Neural crest cell (in vitro differentiated cells): ENCODE data around the gene PFAS. TPM values are rescaled to one million over a fixed set of nuclear protein-coding genes. Genes with fewer than 3 reads are reported as not detected.
"Not testable (repeated sequence)": the region's sequence is repeated elsewhere in the genome, so short reads cannot be mapped to it uniquely, and the experiment has no call there.

Experiments used
- DNase-seq: peaks from one replicate; pipeline ENCODE4 v3.0.0; 2021; ENCODE audit warnings: low read depth, mixed read lengths, low spot score
- H3K27ac Mint-ChIP-seq: one replicate; pipeline ENCODE4 v1.8.0; 2021; ENCODE audit warnings: mild to moderate bottlenecking, mixed read lengths; ENCODE audit not compliant: unreplicated experiment
- H3K27me3 Mint-ChIP-seq: 2 replicates; pipeline ENCODE4 v1.8.0; 2021; ENCODE audit warnings: low read depth, mild to moderate bottlenecking, mixed read lengths
- H3K36me3 Mint-ChIP-seq: 2 replicates; pipeline ENCODE4 v1.8.0; 2021; ENCODE audit warnings: low read depth, mild to moderate bottlenecking, mixed read lengths
- H3K4me1 Mint-ChIP-seq: 2 replicates; pipeline ENCODE4 v1.8.0; 2021; ENCODE audit warnings: mixed read lengths
- H3K4me3 Mint-ChIP-seq: one replicate; pipeline ENCODE4 v1.8.0; 2021; ENCODE audit warnings: mild to moderate bottlenecking, mixed read lengths
- H3K9me3 Mint-ChIP-seq: 2 replicates; pipeline ENCODE4 v1.8.0; 2021; ENCODE audit warnings: mixed read lengths
- CTCF ChIP-seq: fragments of 200-600 bp; sonication (generic); conservative IDR thresholded peaks from 2 replicates; pipeline ENCODE4 v1.5.0; 2021; ENCODE audit warnings: antibody characterized with exemption, mild to moderate bottlenecking
- total RNA-seq: library from RNA; stranded (reverse); gene quantifications from 2 replicates; pipeline ENCODE4 v1.2.1, GENCODE V29; 2021

Gene PFAS
- total RNA-seq, 1 donor from 2014 or later: 201 TPM

- H3K4me3 Mint-ChIP-seq: no peak overlapping the region
- H3K9me3 Mint-ChIP-seq: no peaks in the 10 kb centered on the region
- H3K4me1 Mint-ChIP-seq: no peaks in the 10 kb centered on the region
- DNase-seq: no peak
- no peak for TF ChIP-seq CTCF
- H3K27ac Mint-ChIP-seq: peak overlapping the region; percentile 82
- peaks cover 12% of the 10 kb centered on the region for H3K36me3 Mint-ChIP-seq
- H3K27me3 Mint-ChIP-seq: no peaks in the 10 kb centered on the region
Observed at GRCh38 chr17:8237175-8237574, 11.9 kb upstream of the PFAS start.

DNA sequence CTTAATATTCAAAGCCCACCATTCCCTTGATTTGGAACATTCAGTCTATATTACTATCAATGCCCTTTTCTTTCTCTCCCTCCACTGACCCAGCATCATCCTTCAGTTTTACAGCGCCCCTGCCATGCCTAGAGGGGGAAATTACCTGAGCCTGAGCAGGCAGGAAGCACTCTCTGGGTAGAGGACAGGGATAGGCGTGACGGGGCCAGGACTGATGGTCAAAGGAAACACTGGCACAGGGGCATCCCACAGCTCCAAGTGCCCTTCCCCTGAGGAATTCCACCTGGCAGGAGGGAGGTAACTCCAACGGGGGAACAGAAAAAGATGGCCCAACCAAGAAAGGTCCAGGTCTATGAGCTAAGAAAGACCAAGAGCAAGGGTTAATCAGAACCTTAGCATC, 11.2 kb upstream of the PFAS start:
- no peaks in the 10 kb centered on the region for H3K9me3 Mint-ChIP-seq
- TF ChIP-seq CTCF: no peak
- no peaks in the 10 kb centered on the region for H3K4me1 Mint-ChIP-seq
- DNase-seq: no peak
- H3K27ac Mint-ChIP-seq: no peak overlapping the region
- H3K27me3 Mint-ChIP-seq: no peaks in the 10 kb centered on the region
- peaks cover 10% of the 10 kb centered on the region for H3K36me3 Mint-ChIP-seq
- no peak overlapping the region for H3K4me3 Mint-ChIP-seq

GRCh38 chr17:8243827-8244226, 5.3 kb upstream of the PFAS start:
- no peak for DNase-seq
- no peak overlapping the region for H3K27ac Mint-ChIP-seq
- peaks cover 8% of the 10 kb centered on the region for H3K36me3 Mint-ChIP-seq
- H3K27me3 Mint-ChIP-seq: no peaks in the 10 kb centered on the region
- peaks cover 7% of the 10 kb centered on the region for H3K4me1 Mint-ChIP-seq
- H3K4me3 Mint-ChIP-seq: peak overlapping the region; percentile 38
- no peaks in the 10 kb centered on the region for H3K9me3 Mint-ChIP-seq
- TF ChIP-seq CTCF: no peak

DNA sequence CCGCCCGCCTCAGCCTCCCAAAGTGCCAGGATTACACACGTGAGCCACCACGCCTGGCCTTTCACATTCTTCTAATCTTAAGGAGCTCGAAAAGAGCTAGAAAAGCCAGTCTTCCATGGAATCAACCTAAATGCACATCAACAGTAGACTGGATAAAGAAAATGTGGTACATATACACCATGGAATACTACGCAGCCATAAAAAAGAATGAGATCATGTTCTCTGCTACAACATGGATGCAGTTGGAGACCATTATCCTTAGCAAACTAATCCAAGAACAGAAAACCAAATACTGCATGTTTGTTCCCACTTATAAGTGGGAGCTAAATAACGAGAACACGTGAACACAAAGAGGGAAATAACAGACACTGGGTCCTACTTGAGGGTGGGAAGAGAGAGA, 4.3 kb upstream of the PFAS start:
- TF ChIP-seq CTCF: no peak
- no peak for DNase-seq
- Mint-ChIP-seq H3K9me3 (no peaks in the 10 kb centered on the region), H3K4me1 (peaks cover 14% of the 10 kb centered on the region), H3K27ac (no peak overlapping the region), H3K27me3 (no peaks in the 10 kb centered on the region), H3K36me3 (peaks cover 7% of the 10 kb centered on the region), H3K4me3 (no peak overlapping the region)

DNA sequence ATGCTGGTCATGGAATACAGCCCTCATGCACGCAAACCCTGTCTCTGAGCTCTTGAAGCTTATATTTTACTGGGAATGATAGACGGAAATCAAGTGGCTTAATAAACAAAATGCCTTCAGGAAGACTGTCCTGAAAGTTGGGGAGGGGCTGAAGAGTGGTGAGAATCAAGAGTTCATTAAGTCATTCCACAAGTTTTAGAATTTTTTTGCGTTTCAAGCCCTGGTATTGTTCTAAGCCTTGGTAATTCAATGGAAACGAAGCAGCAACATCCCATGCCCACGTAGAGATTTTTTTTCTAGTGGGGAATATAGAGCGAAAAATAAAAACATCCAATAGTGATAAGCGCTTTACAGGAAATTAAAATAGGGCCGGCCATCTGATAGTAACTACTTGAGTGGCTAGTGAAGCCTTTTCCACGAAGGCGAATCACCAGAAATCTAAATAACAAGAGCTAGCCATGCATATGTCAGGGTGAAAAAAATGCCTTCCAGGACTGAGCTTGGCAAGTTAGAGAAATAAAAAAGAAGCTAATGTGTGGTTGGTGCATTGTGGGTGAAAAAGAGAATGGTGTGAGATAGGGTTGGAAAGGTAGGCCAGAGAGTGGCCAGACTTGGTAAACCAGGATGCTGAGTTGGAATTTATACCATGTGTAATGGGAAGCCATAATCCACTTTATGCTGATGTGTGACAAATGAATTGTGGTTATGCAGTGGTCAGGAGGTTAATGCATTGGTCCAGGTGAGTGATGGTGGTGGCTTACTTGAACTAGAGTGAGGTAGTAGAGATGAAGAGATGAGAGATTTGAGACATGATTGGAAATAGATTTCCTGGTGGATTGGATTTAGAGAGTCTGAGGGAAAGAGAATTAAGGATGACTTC, 772 bp downstream of the PFAS start:
- peak overlapping the region; percentile 96 for H3K27ac Mint-ChIP-seq
- no peak for TF ChIP-seq CTCF
- H3K27me3 Mint-ChIP-seq: no peaks in the 10 kb centered on the region
- no peak for DNase-seq
- H3K4me3 Mint-ChIP-seq: peak overlapping the region; percentile 96
- no peaks in the 10 kb centered on the region for H3K9me3 Mint-ChIP-seq
- H3K36me3 Mint-ChIP-seq: peaks cover 3% of the 10 kb centered on the region
- H3K4me1 Mint-ChIP-seq: peaks cover 24% of the 10 kb centered on the region

GRCh38 chr17:8251411-8251810, 2.3 kb downstream of the PFAS start:
- not testable (repeated sequence) for H3K27ac Mint-ChIP-seq, H3K27me3 Mint-ChIP-seq, H3K36me3 Mint-ChIP-seq, DNase-seq, H3K4me3 Mint-ChIP-seq, H3K9me3 Mint-ChIP-seq
- H3K4me1 Mint-ChIP-seq: peaks cover 24% of the 10 kb centered on the region
